IPS-15b (cell line): ENCODE results near the gene DHX16.

Source experiments
- H3K27me3 ChIP-seq: one replicate; pipeline ENCODE4 v1.6.1; 2013; ENCODE audit warnings: low read length; ENCODE audit not compliant: control insufficient read depth, insufficient read depth
- H3K36me3 ChIP-seq: one replicate; pipeline ENCODE4 v1.6.1; 2013; ENCODE audit warnings: low read length; ENCODE audit not compliant: control insufficient read depth, insufficient read depth
- H3K4me1 ChIP-seq: one replicate; pipeline ENCODE4 v1.6.1; 2013; ENCODE audit warnings: mild to moderate bottlenecking, low read length; ENCODE audit not compliant: control insufficient read depth, insufficient read depth
- H3K4me3 ChIP-seq: one replicate; pipeline ENCODE4 v1.5.1; 2013; ENCODE audit warnings: low read depth, low read length
- H3K9ac ChIP-seq: one replicate; pipeline ENCODE4 v1.6.1; 2013; ENCODE audit warnings: low read depth, mild to moderate bottlenecking, low read length
- H3K9me3 ChIP-seq: one replicate; pipeline ENCODE4 v1.6.1; 2013; ENCODE audit warnings: mild to moderate bottlenecking, low read length; ENCODE audit not compliant: control insufficient read depth, insufficient read depth

The DHX16 gene

DNA sequence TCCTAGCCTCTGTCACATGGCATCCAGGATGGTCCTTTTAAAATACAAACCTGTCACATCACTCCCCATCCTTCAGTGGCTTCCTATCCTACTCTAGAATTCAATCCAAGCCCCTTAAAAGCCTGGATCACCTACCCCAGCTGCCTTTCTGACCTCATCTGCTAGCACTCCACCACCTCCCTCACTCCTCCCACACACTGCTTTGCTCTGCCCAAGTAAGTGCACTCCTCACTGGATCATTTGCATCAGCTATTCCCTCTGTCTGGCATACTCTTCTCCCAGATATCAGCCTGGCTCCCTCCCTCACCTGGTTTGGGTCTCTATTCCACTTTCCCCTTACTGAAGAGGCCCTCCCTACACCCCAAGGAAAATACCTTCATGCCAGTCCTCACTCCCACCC lies 15.4 kb downstream of the DHX16 start:
- Histone ChIP-seq H3K27me3 (no peaks in the 10 kb centered on the region), H3K4me1 (no peaks in the 10 kb centered on the region), H3K36me3 (peaks cover 51% of the 10 kb centered on the region), H3K9me3 (no peaks in the 10 kb centered on the region), H3K9ac (no peak overlapping the region), H3K4me3 (no peak overlapping the region)

- Histone ChIP-seq H3K9me3 (no peaks in the 10 kb centered on the region), H3K27me3 (no peaks in the 10 kb centered on the region), H3K9ac (no peak overlapping the region), H3K4me1 (no peaks in the 10 kb centered on the region), H3K36me3 (peaks cover 52% of the 10 kb centered on the region), H3K4me3 (no peak overlapping the region)
These were observed 16.3 kb downstream of the DHX16 start for GRCh38 chr6:30656513-30656912.

- H3K36me3 ChIP-seq = peaks cover 52% of the 10 kb centered on the region
- H3K4me3 ChIP-seq = no peak overlapping the region
- H3K9ac ChIP-seq = no peak overlapping the region
- no peaks in the 10 kb centered on the region for H3K9me3 ChIP-seq
- no peaks in the 10 kb centered on the region for H3K4me1 ChIP-seq
- no peaks in the 10 kb centered on the region for H3K27me3 ChIP-seq
These were observed 17.1 kb downstream of the DHX16 start for GRCh38 chr6:30655743-30656094.

GRCh38 chr6:30654798-30655742 lies 17.7 kb downstream of the DHX16 start:
- H3K4me3 ChIP-seq = no peak overlapping the region
- no peaks in the 10 kb centered on the region for H3K4me1 ChIP-seq
- H3K27me3 ChIP-seq = no peaks in the 10 kb centered on the region
- peaks cover 49% of the 10 kb centered on the region for H3K36me3 ChIP-seq
- no peaks in the 10 kb centered on the region for H3K9me3 ChIP-seq
- H3K9ac ChIP-seq = no peak overlapping the region

GRCh38 chr6:30651143-30651542 lies 21.7 kb downstream of the DHX16 start:
- Histone ChIP-seq H3K36me3 (peaks cover 25% of the 10 kb centered on the region), H3K4me1 (peaks cover 4% of the 10 kb centered on the region), H3K9me3 (no peaks in the 10 kb centered on the region), H3K4me3 (no peak overlapping the region), H3K9ac (no peak overlapping the region), H3K27me3 (no peaks in the 10 kb centered on the region)

- Histone ChIP-seq H3K4me1 (peaks cover 6% of the 10 kb centered on the region), H3K36me3 (peaks cover 13% of the 10 kb centered on the region), H3K9ac (peak overlapping the region; percentile 81), H3K4me3 (peak overlapping the region; percentile 90), H3K27me3 (no peaks in the 10 kb centered on the region), H3K9me3 (no peaks in the 10 kb centered on the region)
These were observed 25.3 kb downstream of the DHX16 start for GRCh38 chr6:30647242-30648116.

- Histone ChIP-seq H3K4me1 (peaks cover 6% of the 10 kb centered on the region), H3K9me3 (no peaks in the 10 kb centered on the region), H3K36me3 (peaks cover 7% of the 10 kb centered on the region), H3K27me3 (no peaks in the 10 kb centered on the region), H3K9ac (peak within 1 kb of the TSS; percentile 81), H3K4me3 (peak within 1 kb of the TSS; percentile 90)
These were observed 26.2 kb downstream of the DHX16 start, which contains the start of gene C6orf136 for GRCh38 chr6:30646450-30647241. Gene C6orf136, plus strand, starts transcription at chr6:30647133. Its CDS starts 99 bp downstream, at chr6:30647232.

DNA sequence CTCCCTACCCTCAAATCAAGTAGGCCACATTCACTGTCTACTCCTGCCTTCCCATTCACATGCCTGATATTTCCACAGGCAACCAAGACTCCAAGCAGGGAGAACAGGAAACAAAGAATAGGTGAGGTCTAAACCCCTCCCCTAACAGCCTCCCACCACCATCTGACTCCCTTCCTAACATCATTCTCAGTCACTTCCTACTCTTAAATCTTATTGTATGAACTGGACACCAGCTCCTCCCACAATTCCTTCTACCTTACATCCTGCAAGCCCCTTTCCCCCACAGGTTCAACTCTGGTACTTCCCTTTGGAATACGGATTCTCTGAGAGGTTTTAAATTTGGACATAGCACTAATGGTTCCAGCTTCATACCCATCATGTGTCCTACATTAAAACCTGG lies 26.8 kb downstream of the DHX16 start:
- H3K9ac ChIP-seq = no peak overlapping the region
- no peaks in the 10 kb centered on the region for H3K27me3 ChIP-seq
- H3K36me3 ChIP-seq = peaks cover 10% of the 10 kb centered on the region

DNA sequence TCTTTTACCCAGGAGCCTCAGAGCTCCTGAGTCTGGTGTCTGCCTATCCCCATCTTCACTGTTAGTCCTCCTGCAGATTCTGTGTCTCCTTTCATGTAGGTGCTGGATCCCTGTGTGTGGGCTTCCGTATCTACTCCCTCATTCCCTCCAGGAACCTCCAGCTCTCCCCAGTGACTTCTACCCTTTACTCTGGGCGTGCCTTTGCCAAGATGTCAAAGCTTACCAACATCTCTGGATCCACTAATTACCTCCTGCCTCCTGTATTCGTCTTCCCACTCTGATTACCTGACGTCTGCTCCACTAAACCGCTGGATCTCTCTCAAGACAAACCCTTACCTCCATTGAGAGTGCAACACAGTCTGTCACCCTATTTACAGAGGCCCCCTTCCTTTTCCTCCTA lies 28.0 kb downstream of the DHX16 start:
- H3K4me1 ChIP-seq = peaks cover 6% of the 10 kb centered on the region
- peaks cover 15% of the 10 kb centered on the region for H3K36me3 ChIP-seq
- no peaks in the 10 kb centered on the region for H3K9me3 ChIP-seq
- H3K27me3 ChIP-seq = no peaks in the 10 kb centered on the region
- H3K4me3 ChIP-seq = no peak overlapping the region
- no peak overlapping the region for H3K9ac ChIP-seq

More for the DNA sequence above, 26.8 kb downstream of the DHX16 start:
- H3K9me3 ChIP-seq = no peaks in the 10 kb centered on the region
- peaks cover 6% of the 10 kb centered on the region for H3K4me1 ChIP-seq
- H3K4me3 ChIP-seq = peak overlapping the region; percentile 90

- Histone ChIP-seq H3K27me3 (no peaks in the 10 kb centered on the region), H3K9me3 (no peaks in the 10 kb centered on the region), H3K4me1 (peaks cover 6% of the 10 kb centered on the region), H3K9ac (no peak overlapping the region), H3K4me3 (no peak overlapping the region), H3K36me3 (peaks cover 15% of the 10 kb centered on the region)
These were observed 29.1 kb downstream of the DHX16 start for GRCh38 chr6:30643656-30644055.

DNA sequence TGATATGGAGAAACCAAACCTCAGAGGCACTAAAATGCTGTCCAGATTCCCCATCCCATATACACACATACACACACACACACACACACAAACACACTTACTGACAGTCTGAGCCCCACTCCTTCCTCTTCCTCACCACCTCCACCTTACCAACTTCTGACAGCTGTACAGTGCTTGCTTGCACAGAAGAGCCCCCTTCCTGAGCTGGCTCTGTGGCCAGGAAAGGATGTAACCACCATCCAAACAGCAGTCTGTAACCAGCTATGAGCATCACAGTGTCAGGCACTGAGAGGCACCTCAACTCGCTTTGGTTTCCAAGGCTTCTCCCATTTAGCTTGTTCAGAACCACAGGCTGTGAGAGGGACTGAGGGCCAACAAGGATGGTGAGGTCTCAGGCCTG lies 31.8 kb downstream of the DHX16 start:
- no peak overlapping the region for H3K4me3 ChIP-seq
- H3K9ac ChIP-seq = no peak overlapping the region
- no peaks in the 10 kb centered on the region for H3K9me3 ChIP-seq
- H3K36me3 ChIP-seq = peaks cover 15% of the 10 kb centered on the region
- no peaks in the 10 kb centered on the region for H3K27me3 ChIP-seq
- H3K4me1 ChIP-seq = peaks cover under 1% of the 10 kb centered on the region
